ENCODE data around the gene PCBP4. TPM values are rescaled to one million over a fixed set of nuclear protein-coding genes. Genes with fewer than 3 reads are reported as not detected.

Gene PCBP4
- total and polyA plus RNA-seq, 8 donors: 29.7 to 58.0 (median 45.6) TPM

DNA sequence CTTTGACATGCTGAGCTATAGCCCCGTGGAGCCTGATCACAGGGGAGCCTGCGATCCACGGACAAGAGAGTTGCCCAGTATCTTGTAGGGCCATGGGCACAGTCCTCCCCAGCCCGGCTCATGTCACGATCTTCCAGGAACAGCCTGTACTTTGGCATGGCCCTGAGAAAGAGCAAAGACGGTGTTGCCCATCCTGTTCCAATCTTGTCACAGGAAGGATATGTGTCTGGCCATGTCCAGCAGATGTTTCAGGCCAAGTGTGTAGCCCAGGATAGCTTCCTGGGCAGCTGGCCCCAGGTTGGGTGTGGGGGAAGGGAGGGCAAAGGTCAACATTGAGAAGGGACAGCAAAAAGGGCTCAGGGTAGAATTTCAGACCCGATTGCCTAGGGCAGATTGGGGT is 45.4 kb upstream of the PCBP4 start:
- intact Hi-C loops (cut with DNase I): no loop called here
- DNase-seq (no peak), ATAC-seq (no peak)
- Histone ChIP-seq H3K27me3 (no peaks in the 10 kb centered on the region), H3K4me1 (no peaks in the 10 kb centered on the region), H3K27ac (peak overlapping the region in 1 of 2 donors; percentile 28), H3K4me3 (no peak overlapping the region), H3K9me3 (no peaks in the 10 kb centered on the region), H3K36me3 (no peaks in the 10 kb centered on the region)
- TF ChIP-seq CTCF (IDR thresholded peaks at IDR 0.05): no peak

DNA sequence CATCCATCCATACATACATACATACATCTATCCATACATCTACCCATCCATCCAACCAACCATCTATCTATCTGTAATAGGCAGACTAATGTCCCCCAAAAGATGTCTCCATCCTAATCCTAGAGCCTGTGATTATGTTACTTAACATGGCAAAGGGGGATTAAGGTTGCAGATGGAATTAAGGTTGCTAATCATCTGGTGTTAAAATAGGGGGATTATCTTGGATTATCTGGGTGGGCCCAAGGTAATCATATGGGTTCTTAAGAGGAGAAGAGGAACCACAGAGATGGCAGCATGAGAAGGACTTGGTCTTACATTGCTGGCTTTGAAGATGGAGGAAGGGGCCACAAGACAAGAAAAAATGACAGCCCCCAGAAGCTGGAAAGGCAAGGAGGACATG is 43.2 kb upstream of the PCBP4 start:
- Histone ChIP-seq H3K9me3 (no peaks in the 10 kb centered on the region), H3K4me3 (no peak overlapping the region), H3K27me3 (no peaks in the 10 kb centered on the region), H3K36me3 (no peaks in the 10 kb centered on the region), H3K27ac (no peak overlapping the region), H3K4me1 (peaks cover 6 to 11% of the 10 kb centered on the region in 2 donors)
- DNase-seq (no peak), ATAC-seq (no peak)
- no peak for TF ChIP-seq CTCF (IDR thresholded peaks at IDR 0.05)
- intact Hi-C loops (cut with DNase I): no loop called here

DNA sequence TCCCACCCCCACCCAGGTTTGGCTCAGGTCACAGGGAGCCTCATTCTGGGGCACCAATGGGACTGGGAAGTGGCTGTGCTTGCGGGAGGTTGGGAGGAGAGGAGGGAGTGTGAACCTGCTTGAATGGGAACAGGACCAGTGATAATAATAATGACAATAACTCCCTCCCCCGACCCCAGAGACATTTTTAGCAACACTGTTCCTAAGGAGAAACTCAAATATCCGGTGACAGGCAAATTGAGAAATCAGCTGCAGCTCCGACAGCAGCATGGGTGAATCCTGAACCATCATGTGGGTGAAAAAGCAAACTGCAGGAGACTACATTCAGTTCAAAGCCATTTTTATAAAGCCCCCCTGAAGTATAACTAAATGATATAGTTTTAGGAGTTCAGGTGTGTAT is 40.0 kb upstream of the PCBP4 start:
- TF ChIP-seq CTCF (IDR thresholded peaks at IDR 0.05): no peak
- intact Hi-C loops (cut with DNase I): loop anchor here (2.0 to 10.0 kb wide), 2 partner anchors 48 to 138 kb away; no protein-coding TSS in a partner anchor

DNA sequence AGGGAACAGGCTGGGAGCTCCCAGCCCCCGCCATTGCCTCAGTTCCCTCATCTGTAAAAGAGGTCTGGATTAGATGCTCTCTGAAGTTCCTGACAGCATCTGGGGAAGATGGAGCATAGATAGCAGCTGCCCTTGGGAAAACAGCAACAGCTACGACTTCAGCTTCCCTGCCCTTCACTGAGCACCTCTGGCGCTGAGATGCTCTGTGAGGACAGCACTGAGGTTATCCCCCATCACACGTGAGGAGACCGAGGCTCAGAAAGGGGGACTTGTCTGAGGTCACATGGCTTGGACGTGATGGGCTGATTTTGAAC is 39.5 kb upstream of the PCBP4 start:
- no peak for DNase-seq
- intact Hi-C loops (cut with DNase I): loop anchor here (2.0 to 10.0 kb wide), 2 partner anchors 48 to 138 kb away; no protein-coding TSS in a partner anchor
- no peak for TF ChIP-seq CTCF (IDR thresholded peaks at IDR 0.05)
- H3K27me3 ChIP-seq: no peaks in the 10 kb centered on the region
- no peaks in the 10 kb centered on the region for H3K9me3 ChIP-seq
- peaks cover 10 to 25% of the 10 kb centered on the region in 2 donors for H3K4me1 ChIP-seq
- no peak overlapping the region for H3K4me3 ChIP-seq
- no peak for ATAC-seq
- H3K36me3 ChIP-seq: no peaks in the 10 kb centered on the region
- no peak overlapping the region for H3K27ac ChIP-seq

More for the DNA sequence above, 40.0 kb upstream of the PCBP4 start:
- Histone ChIP-seq H3K4me3 (no peak overlapping the region), H3K27ac (no peak overlapping the region), H3K36me3 (no peaks in the 10 kb centered on the region), H3K4me1 (peaks cover 9 to 24% of the 10 kb centered on the region in 2 donors), H3K9me3 (no peaks in the 10 kb centered on the region), H3K27me3 (no peaks in the 10 kb centered on the region)
- ATAC-seq (no peak), DNase-seq (no peak)

- no peaks in the 10 kb centered on the region for H3K27me3 ChIP-seq
- H3K9me3 ChIP-seq: no peaks in the 10 kb centered on the region
- TF ChIP-seq CTCF (IDR thresholded peaks at IDR 0.05): no peak
- H3K27ac ChIP-seq: peak overlapping the region in 1 of 2 donors; percentile 6
- H3K4me3 ChIP-seq: no peak overlapping the region
- H3K4me1 ChIP-seq: peaks cover 13 to 31% of the 10 kb centered on the region in 2 donors
- intact Hi-C loops (cut with DNase I): loop anchor here (2.0 to 10.0 kb wide), 2 partner anchors 49 to 139 kb away; no protein-coding TSS in a partner anchor
- no peaks in the 10 kb centered on the region for H3K36me3 ChIP-seq
- peak in 1 of 4 donors; percentile 60 for DNase-seq
- no peak for ATAC-seq
Measured at GRCh38 chr3:52006017-52006819, 39.0 kb upstream of the PCBP4 start.

Measured in left lung (tissue), 10 donors.